Spleen (tissue), 7 donors: ENCODE data around the gene LYZL2.

Experiments used
- CTCF ChIP-seq, 11 experiments: fragments of 200-600 bp in 7 of 11; fragments of 450-650 bp in 4 of 11; sonication (generic) in 4 of 11; IDR thresholded peaks in 8 of 11; conservative IDR thresholded peaks in 3 of 11; 1 replicate in 7 of 11; 2 replicates in 4 of 11; pipeline versions ENCODE4 v1.4.0 to v1.8.0; 2016 to 2021; ENCODE audit warnings: antibody characterized with exemption in 11 of 11, inconsistent platforms in 4 of 11, mild to moderate bottlenecking in 1 of 11
- POLR2A ChIP-seq, 3 donors: fragments of 450-650 bp; IDR thresholded peaks; one replicate each; pipeline ENCODE4 v1.5.1; 2017; ENCODE audit warnings: antibody characterized with exemption in 3 of 3, mild to moderate bottlenecking in 1 of 3
- POLR2AphosphoS5 ChIP-seq, 3 donors: sonication (generic); formaldehyde crosslinking; IDR thresholded peaks; one replicate each; pipeline ENCODE4 v1.5.1; 2017; ENCODE audit warnings: antibody characterized with exemption in 3 of 3
- donor health status: DM: no; HTN: no; CAD: no; lungs with moderate emphysema.
- donor health status: DM: no; HTN: no; CAD: no.
- donor health status: DM: no; HTN: no; CAD: no.

DNA sequence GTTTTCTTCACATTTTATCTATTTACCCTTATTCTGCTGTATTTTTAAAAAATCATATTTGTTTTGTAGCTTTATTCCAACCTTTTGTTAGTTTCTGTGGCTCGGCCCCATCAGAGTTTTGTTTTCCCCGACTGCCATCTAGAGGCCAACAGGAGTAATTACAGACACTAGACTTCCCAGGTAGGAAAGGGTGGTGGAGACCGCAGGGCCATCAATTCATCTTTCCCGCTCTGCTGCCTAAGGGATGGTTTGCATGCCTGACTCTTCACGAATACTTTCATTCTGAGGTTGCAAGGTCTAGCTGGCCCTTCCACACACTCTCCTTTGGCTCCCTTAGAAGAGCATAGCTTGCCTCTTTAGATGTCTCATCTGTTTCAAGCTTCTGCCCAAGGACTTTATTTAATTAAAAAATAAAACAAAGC is 38.3 kb downstream of the LYZL2 start:
- no peak for TF ChIP-seq POLR2A (IDR thresholded peaks at IDR 0.05)
- TF ChIP-seq CTCF (IDR thresholded peaks at IDR 0.05 in 8 of 11, conservative IDR thresholded peaks at IDR 0.05 in 3 of 11), result peak; percentile 62 to 89 (median 82)
- no peak for TF ChIP-seq POLR2AphosphoS5 (IDR thresholded peaks at IDR 0.05)
